Measurements from ENCODE around the gene ZNF142. TPM values are rescaled to one million over a fixed set of nuclear protein-coding genes. Genes with fewer than 3 reads are reported as not detected.

The ZNF142 gene
- total RNA-seq, 4 donors from 2014 or later, result 13.2 to 46.6 (median 34.0) TPM

GRCh38 chr2:218622606-218623365 is 36.6 kb downstream of the ZNF142 start:
- intact Hi-C loops (cut with DNase I; ENCODE audit: low total_unique reads) (no loop called here), in situ Hi-C loops (cut with MboI; ENCODE audit: low sequenced_read_pairs in 4 of 4) (no loop called here)
- no peak overlapping the region for H3K4me3 ChIP-seq
- no peak for ATAC-seq
- peak overlapping the region; percentile 6 to 72 (median 44) for H3K27ac ChIP-seq
- H3K27me3 ChIP-seq, result no peaks in the 10 kb centered on the region
- H3K9me3 ChIP-seq, result no peaks in the 10 kb centered on the region
- DNase-seq, result no peak
- no peak for TF ChIP-seq POLR2A (IDR thresholded peaks at IDR 0.05)
- no peak for TF ChIP-seq CTCF (IDR thresholded peaks at IDR 0.05 in 4 of 5, conservative IDR thresholded peaks at IDR 0.05 in 1 of 5)
- H3K4me1 ChIP-seq, result peaks cover 3 to 5% of the 10 kb centered on the region in 2 donors
- H3K36me3 ChIP-seq, result peaks cover 0 to 63% of the 10 kb centered on the region in 2 donors

GRCh38 chr2:218621007-218621406 is 38.4 kb downstream of the ZNF142 start:
- ATAC-seq (peak; percentile 65 to 67), DNase-seq (peak; percentile 22 to 71)
- in situ Hi-C loops (cut with MboI; ENCODE audit: low sequenced_read_pairs in 4 of 4) (no loop called here), intact Hi-C loops (cut with DNase I; ENCODE audit: low total_unique reads) (no loop called here)
- Histone ChIP-seq H3K9me3 (no peaks in the 10 kb centered on the region), H3K27ac (peak overlapping the region; percentile 49 to 72 (median 60)), H3K4me1 (peaks cover 5 to 7% of the 10 kb centered on the region in 2 donors), H3K27me3 (no peaks in the 10 kb centered on the region), H3K4me3 (no peak overlapping the region), H3K36me3 (peaks cover 0 to 58% of the 10 kb centered on the region in 2 donors)
- TF ChIP-seq POLR2A (IDR thresholded peaks at IDR 0.05) (no peak), CTCF (IDR thresholded peaks at IDR 0.05 in 4 of 5, conservative IDR thresholded peaks at IDR 0.05 in 1 of 5) (no peak)

DNA sequence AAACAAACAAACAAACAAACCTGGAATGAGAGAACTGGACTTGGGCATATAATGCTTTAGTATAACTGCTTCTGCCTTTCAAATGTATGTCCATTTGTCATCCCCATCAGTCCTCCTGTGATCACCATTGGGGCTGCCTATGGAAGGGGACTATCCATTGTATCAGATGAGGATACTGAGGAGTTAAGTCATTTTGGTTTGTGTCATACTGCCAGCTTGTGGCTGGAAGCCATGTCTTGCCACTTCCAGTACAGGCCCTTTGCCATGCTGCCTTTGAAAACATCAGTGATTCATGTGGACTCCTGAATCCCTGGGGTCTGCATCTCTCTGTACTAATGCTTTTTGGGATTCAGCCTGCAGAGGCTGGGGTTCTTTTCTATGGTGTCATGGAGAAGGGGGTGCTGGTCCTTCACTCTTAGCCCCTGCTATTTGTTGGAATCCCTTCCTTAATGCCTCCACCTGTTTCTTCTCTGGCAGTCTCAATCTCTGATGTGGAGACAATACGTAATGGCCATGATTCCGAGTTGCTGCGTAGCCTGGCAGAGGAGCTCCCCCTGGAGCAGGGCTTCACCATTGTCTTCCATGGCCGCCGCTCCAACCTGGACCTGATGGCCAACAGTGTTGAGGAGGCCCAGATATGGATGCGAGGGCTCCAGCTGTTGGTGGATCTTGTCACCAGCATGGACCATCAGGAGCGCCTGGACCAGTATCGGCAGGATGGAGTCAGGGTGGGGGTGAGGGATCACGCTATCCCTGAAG is 41.1 kb downstream of the ZNF142 start:
- Histone ChIP-seq H3K4me1 (peaks cover 12 to 14% of the 10 kb centered on the region in 2 donors), H3K4me3 (no peak overlapping the region), H3K27me3 (no peaks in the 10 kb centered on the region), H3K9me3 (no peaks in the 10 kb centered on the region), H3K36me3 (peaks cover 0 to 36% of the 10 kb centered on the region in 2 donors), H3K27ac (peak overlapping the region; percentile 19 to 57 (median 38))
- intact Hi-C loops (cut with DNase I; ENCODE audit: low total_unique reads), result no loop called here
- ATAC-seq (peak; percentile 18 to 37), DNase-seq (peak in 1 of 2 donors; percentile 39)
- TF ChIP-seq CTCF (IDR thresholded peaks at IDR 0.05 in 4 of 5, conservative IDR thresholded peaks at IDR 0.05 in 1 of 5), result no peak
- TF ChIP-seq POLR2A (IDR thresholded peaks at IDR 0.05), result no peak
- in situ Hi-C loops (cut with MboI; ENCODE audit: low sequenced_read_pairs in 4 of 4), result no loop called here

DNA sequence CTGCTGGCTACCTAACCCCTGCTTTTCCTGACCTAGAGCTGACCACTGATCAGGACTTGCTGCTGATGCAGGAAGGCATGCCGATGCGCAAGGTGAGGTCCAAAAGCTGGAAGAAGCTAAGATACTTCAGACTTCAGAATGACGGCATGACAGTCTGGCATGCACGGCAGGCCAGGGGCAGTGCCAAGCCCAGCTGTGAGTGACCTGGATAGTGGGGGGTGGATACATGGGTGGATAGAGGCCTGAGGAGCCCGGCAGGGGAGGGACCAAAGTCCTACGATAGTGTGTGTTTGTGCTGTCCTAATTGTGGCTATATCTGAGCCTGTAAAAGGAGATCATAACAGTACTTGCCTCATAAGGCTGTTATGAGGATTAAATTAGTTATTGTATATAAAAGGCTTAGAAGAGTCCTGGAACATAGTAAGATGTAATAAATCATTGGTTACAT is 43.5 kb downstream of the ZNF142 start:
- no peaks in the 10 kb centered on the region for H3K9me3 ChIP-seq
- no peak for TF ChIP-seq CTCF (IDR thresholded peaks at IDR 0.05 in 4 of 5, conservative IDR thresholded peaks at IDR 0.05 in 1 of 5)
- no peak for TF ChIP-seq POLR2A (IDR thresholded peaks at IDR 0.05)
- peaks cover 0 to 19% of the 10 kb centered on the region in 2 donors for H3K36me3 ChIP-seq
- no peaks in the 10 kb centered on the region for H3K27me3 ChIP-seq
- no peak overlapping the region for H3K4me3 ChIP-seq
- intact Hi-C loops (cut with DNase I; ENCODE audit: low total_unique reads) (no loop called here), in situ Hi-C loops (cut with MboI; ENCODE audit: low sequenced_read_pairs in 4 of 4) (no loop called here)
- peak overlapping the region; percentile 19 to 88 (median 76) for H3K27ac ChIP-seq
- DNase-seq (no peak), ATAC-seq (peak in 1 of 2 donors; percentile 25)
- H3K4me1 ChIP-seq, result peaks cover 16 to 31% of the 10 kb centered on the region in 2 donors

Data from gastrocnemius medialis (tissue), 4 donors.